ENCODE results near the gene SERPINA3. TPM values are rescaled to one million over a fixed set of nuclear protein-coding genes. Genes with fewer than 3 reads are reported as not detected.
"Not testable (repeated sequence)": the region's sequence is repeated elsewhere in the genome, so short reads cannot be mapped to it uniquely, and the experiment has no call there.

The SERPINA3 gene
- total and polyA plus RNA-seq, 2 donors = 1.3 to 120 TPM

GRCh38 chr14:94633121-94633520 is 20.9 kb downstream of the SERPINA3 start:
- Histone ChIP-seq H3K4me3 (ENCODE audit: low read length in 2 of 2) (no peak overlapping the region), H3K36me3 (ENCODE audit: control insufficient read depth in 2 of 2, insufficient read depth in 2 of 2, low read length in 1 of 2) (no peaks in the 10 kb centered on the region), H3K27ac (ENCODE audit: low read depth in 1 of 2, low read length in 1 of 2) (no peak overlapping the region), H3K27me3 (ENCODE audit: control insufficient read depth in 2 of 2, insufficient read depth in 1 of 2, low read length in 1 of 2) (no peaks in the 10 kb centered on the region), H3K4me1 (ENCODE audit: control insufficient read depth in 2 of 2, insufficient read depth in 2 of 2, low read length in 2 of 2) (no peaks in the 10 kb centered on the region), H3K9me3 (ENCODE audit: control insufficient read depth in 2 of 2, insufficient read depth in 1 of 2, low read length in 1 of 2) (no peaks in the 10 kb centered on the region)
- no peak for DNase-seq (ENCODE audit: low read depth in 6 of 9, low spot score in 9 of 9)
- WGBS = 91% methylated on average over 6 of the region's 6 CpGs

GRCh38 chr14:94635154-94635553 is 23.0 kb downstream of the SERPINA3 start:
- no peaks in the 10 kb centered on the region for H3K9me3 ChIP-seq (ENCODE audit: control insufficient read depth in 2 of 2, insufficient read depth in 1 of 2, low read length in 1 of 2)
- no peak for DNase-seq (ENCODE audit: low read depth in 6 of 9, low spot score in 9 of 9)
- no peak overlapping the region for H3K27ac ChIP-seq (ENCODE audit: low read depth in 1 of 2, low read length in 1 of 2)
- WGBS = 86% methylated on average over 1 of the region's 1 CpG
- no peaks in the 10 kb centered on the region for H3K4me1 ChIP-seq (ENCODE audit: control insufficient read depth in 2 of 2, insufficient read depth in 2 of 2, low read length in 2 of 2)
- H3K4me3 ChIP-seq (ENCODE audit: low read length in 2 of 2) = no peak overlapping the region
- no peaks in the 10 kb centered on the region for H3K36me3 ChIP-seq (ENCODE audit: control insufficient read depth in 2 of 2, insufficient read depth in 2 of 2, low read length in 1 of 2)
- H3K27me3 ChIP-seq (ENCODE audit: control insufficient read depth in 2 of 2, insufficient read depth in 1 of 2, low read length in 1 of 2) = no peaks in the 10 kb centered on the region

GRCh38 chr14:94636744-94637412 is 24.7 kb downstream of the SERPINA3 start:
- H3K27me3 ChIP-seq (ENCODE audit: control insufficient read depth in 2 of 2, insufficient read depth in 1 of 2, low read length in 1 of 2) = no peaks in the 10 kb centered on the region
- 82% methylated on average over 2 of the region's 2 CpGs for WGBS
- no peaks in the 10 kb centered on the region for H3K9me3 ChIP-seq (ENCODE audit: control insufficient read depth in 2 of 2, insufficient read depth in 1 of 2, low read length in 1 of 2)
- no peaks in the 10 kb centered on the region for H3K36me3 ChIP-seq (ENCODE audit: control insufficient read depth in 2 of 2, insufficient read depth in 2 of 2, low read length in 1 of 2)
- H3K4me1 ChIP-seq (ENCODE audit: control insufficient read depth in 2 of 2, insufficient read depth in 2 of 2, low read length in 2 of 2) = no peaks in the 10 kb centered on the region
- no peak overlapping the region for H3K4me3 ChIP-seq (ENCODE audit: low read length in 2 of 2)
- H3K27ac ChIP-seq (ENCODE audit: low read depth in 1 of 2, low read length in 1 of 2) = no peak overlapping the region
- DNase-seq (ENCODE audit: low read depth in 6 of 9, low spot score in 9 of 9) = no peak

- not testable (repeated sequence) for H3K4me3 ChIP-seq (ENCODE audit: low read length in 2 of 2); H3K27me3 ChIP-seq (ENCODE audit: control insufficient read depth in 2 of 2, insufficient read depth in 1 of 2, low read length in 1 of 2); DNase-seq (ENCODE audit: low read depth in 6 of 9, low spot score in 9 of 9); H3K4me1 ChIP-seq (ENCODE audit: control insufficient read depth in 2 of 2, insufficient read depth in 2 of 2, low read length in 2 of 2); H3K9me3 ChIP-seq (ENCODE audit: control insufficient read depth in 2 of 2, insufficient read depth in 1 of 2, low read length in 1 of 2); H3K36me3 ChIP-seq (ENCODE audit: control insufficient read depth in 2 of 2, insufficient read depth in 2 of 2, low read length in 1 of 2); H3K27ac ChIP-seq (ENCODE audit: low read depth in 1 of 2, low read length in 1 of 2)
- WGBS = 93% methylated on average over 7 of the region's 8 CpGs
Measured at GRCh38 chr14:94637814-94638213, 25.6 kb downstream of the SERPINA3 start.

- DNase-seq (ENCODE audit: low read depth in 6 of 9, low spot score in 9 of 9) = no peak
- Histone ChIP-seq H3K9me3 (ENCODE audit: control insufficient read depth in 2 of 2, insufficient read depth in 1 of 2, low read length in 1 of 2) (no peaks in the 10 kb centered on the region), H3K36me3 (ENCODE audit: control insufficient read depth in 2 of 2, insufficient read depth in 2 of 2, low read length in 1 of 2) (no peaks in the 10 kb centered on the region), H3K27me3 (ENCODE audit: control insufficient read depth in 2 of 2, insufficient read depth in 1 of 2, low read length in 1 of 2) (no peaks in the 10 kb centered on the region), H3K27ac (ENCODE audit: low read depth in 1 of 2, low read length in 1 of 2) (no peak overlapping the region), H3K4me1 (ENCODE audit: control insufficient read depth in 2 of 2, insufficient read depth in 2 of 2, low read length in 2 of 2) (no peaks in the 10 kb centered on the region), H3K4me3 (ENCODE audit: low read length in 2 of 2) (no peak overlapping the region)
- 76% methylated on average over 2 of the region's 2 CpGs for WGBS
Measured at GRCh38 chr14:94638339-94638738, 26.1 kb downstream of the SERPINA3 start.

GRCh38 chr14:94638961-94639817 is 27.0 kb downstream of the SERPINA3 start:
- 91% methylated on average over 11 of the region's 11 CpGs for WGBS
- H3K4me3 ChIP-seq (ENCODE audit: low read length in 2 of 2) = no peak overlapping the region
- H3K36me3 ChIP-seq (ENCODE audit: control insufficient read depth in 2 of 2, insufficient read depth in 2 of 2, low read length in 1 of 2) = no peaks in the 10 kb centered on the region
- no peaks in the 10 kb centered on the region for H3K4me1 ChIP-seq (ENCODE audit: control insufficient read depth in 2 of 2, insufficient read depth in 2 of 2, low read length in 2 of 2)
- H3K27me3 ChIP-seq (ENCODE audit: control insufficient read depth in 2 of 2, insufficient read depth in 1 of 2, low read length in 1 of 2) = no peaks in the 10 kb centered on the region
- no peak overlapping the region for H3K27ac ChIP-seq (ENCODE audit: low read depth in 1 of 2, low read length in 1 of 2)
- DNase-seq (ENCODE audit: low read depth in 6 of 9, low spot score in 9 of 9) = no peak
- H3K9me3 ChIP-seq (ENCODE audit: control insufficient read depth in 2 of 2, insufficient read depth in 1 of 2, low read length in 1 of 2) = no peaks in the 10 kb centered on the region

- no peak for DNase-seq (ENCODE audit: low read depth in 6 of 9, low spot score in 9 of 9)
- Histone ChIP-seq H3K36me3 (ENCODE audit: control insufficient read depth in 2 of 2, insufficient read depth in 2 of 2, low read length in 1 of 2) (no peaks in the 10 kb centered on the region), H3K27me3 (ENCODE audit: control insufficient read depth in 2 of 2, insufficient read depth in 1 of 2, low read length in 1 of 2) (no peaks in the 10 kb centered on the region), H3K27ac (ENCODE audit: low read depth in 1 of 2, low read length in 1 of 2) (no peak overlapping the region), H3K9me3 (ENCODE audit: control insufficient read depth in 2 of 2, insufficient read depth in 1 of 2, low read length in 1 of 2) (no peaks in the 10 kb centered on the region), H3K4me1 (ENCODE audit: control insufficient read depth in 2 of 2, insufficient read depth in 2 of 2, low read length in 2 of 2) (no peaks in the 10 kb centered on the region), H3K4me3 (ENCODE audit: low read length in 2 of 2) (no peak overlapping the region)
- WGBS = 95% methylated on average over 10 of the region's 10 CpGs
Measured at GRCh38 chr14:94640721-94641631, 28.8 kb downstream of the SERPINA3 start.

- Histone ChIP-seq H3K27ac (ENCODE audit: low read depth in 1 of 2, low read length in 1 of 2) (no peak overlapping the region), H3K36me3 (ENCODE audit: control insufficient read depth in 2 of 2, insufficient read depth in 2 of 2, low read length in 1 of 2) (no peaks in the 10 kb centered on the region), H3K9me3 (ENCODE audit: control insufficient read depth in 2 of 2, insufficient read depth in 1 of 2, low read length in 1 of 2) (no peaks in the 10 kb centered on the region), H3K4me1 (ENCODE audit: control insufficient read depth in 2 of 2, insufficient read depth in 2 of 2, low read length in 2 of 2) (no peaks in the 10 kb centered on the region), H3K27me3 (ENCODE audit: control insufficient read depth in 2 of 2, insufficient read depth in 1 of 2, low read length in 1 of 2) (no peaks in the 10 kb centered on the region), H3K4me3 (ENCODE audit: low read length in 2 of 2) (no peak overlapping the region)
- 96% methylated on average over 12 of the region's 12 CpGs for WGBS
- DNase-seq (ENCODE audit: low read depth in 6 of 9, low spot score in 9 of 9) = no peak
Measured at GRCh38 chr14:94641632-94641955, 29.4 kb downstream of the SERPINA3 start.

All from thymus (tissue), 11 donors.